ENCODE results near the gene CHST11.

Gene CHST11

DNA sequence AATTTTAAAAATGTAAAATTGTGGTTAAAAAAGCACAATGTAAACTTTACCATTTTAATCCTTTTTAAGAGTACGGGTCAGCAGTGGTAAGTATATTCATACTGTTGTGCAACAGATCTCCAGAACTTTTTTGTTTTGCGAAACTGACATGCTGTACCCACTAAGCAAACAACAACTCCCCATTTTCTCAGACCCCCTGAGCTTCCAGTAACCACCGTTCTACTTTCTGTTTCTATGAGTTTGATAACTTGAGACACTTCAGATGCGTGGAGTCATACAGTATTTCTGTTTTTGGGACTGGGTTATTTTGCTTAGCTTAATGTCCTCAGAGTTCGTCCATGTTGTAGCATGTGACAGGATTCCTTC is 38.0 kb downstream of the CHST11 start:
- no peak overlapping the region for H3K4me3 ChIP-seq (ENCODE audit: low read depth, low read length)
- in situ Hi-C loops (cut with HindIII; ENCODE audit: low sequenced_read_pairs) = no loop called here
- peak; percentile 41 for DNase-seq (ENCODE audit: low read depth, low spot score)
- no peak for TF ChIP-seq CTCF (IDR thresholded peaks at IDR 0.05; ENCODE audit: low read depth, low read length)

DNA sequence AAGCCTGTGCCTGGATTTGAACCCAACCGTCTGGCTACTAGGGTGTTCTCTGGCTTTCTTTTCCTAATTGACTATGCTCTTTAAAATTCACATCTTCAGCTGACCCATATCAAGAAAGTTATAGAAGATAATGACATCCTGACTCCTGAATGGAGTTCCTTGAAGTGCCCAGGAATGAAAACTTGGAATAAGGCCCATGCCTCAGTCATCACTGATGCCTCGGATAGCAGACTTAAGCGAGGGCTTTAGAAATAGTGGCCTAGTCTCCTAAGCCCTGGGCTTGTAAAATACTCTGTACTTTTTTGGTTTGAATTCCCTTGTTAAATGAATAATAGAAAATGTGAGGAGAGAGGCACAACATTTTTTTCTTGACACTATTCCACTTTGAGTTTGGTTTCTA is 39.0 kb downstream of the CHST11 start:
- no peak for DNase-seq (ENCODE audit: low read depth, low spot score)
- in situ Hi-C loops (cut with HindIII; ENCODE audit: low sequenced_read_pairs) = no loop called here
- no peak overlapping the region for H3K4me3 ChIP-seq (ENCODE audit: low read depth, low read length)
- no peak for TF ChIP-seq CTCF (IDR thresholded peaks at IDR 0.05; ENCODE audit: low read depth, low read length)

- no peak for DNase-seq (ENCODE audit: low read depth, low spot score)
- in situ Hi-C loops (cut with HindIII; ENCODE audit: low sequenced_read_pairs) = no loop called here
- no peak for TF ChIP-seq CTCF (IDR thresholded peaks at IDR 0.05; ENCODE audit: low read depth, low read length)
- no peak overlapping the region for H3K4me3 ChIP-seq (ENCODE audit: low read depth, low read length)
These were observed 39.6 kb downstream of the CHST11 start for GRCh38 chr12:104496336-104496735.

- TF ChIP-seq CTCF (IDR thresholded peaks at IDR 0.05; ENCODE audit: low read depth, low read length) = no peak
- DNase-seq (ENCODE audit: low read depth, low spot score) = peak; percentile 63
- no peak overlapping the region for H3K4me3 ChIP-seq (ENCODE audit: low read depth, low read length)
- in situ Hi-C loops (cut with HindIII; ENCODE audit: low sequenced_read_pairs) = no loop called here
These were observed 41.6 kb downstream of the CHST11 start for GRCh38 chr12:104498211-104498801.

DNA sequence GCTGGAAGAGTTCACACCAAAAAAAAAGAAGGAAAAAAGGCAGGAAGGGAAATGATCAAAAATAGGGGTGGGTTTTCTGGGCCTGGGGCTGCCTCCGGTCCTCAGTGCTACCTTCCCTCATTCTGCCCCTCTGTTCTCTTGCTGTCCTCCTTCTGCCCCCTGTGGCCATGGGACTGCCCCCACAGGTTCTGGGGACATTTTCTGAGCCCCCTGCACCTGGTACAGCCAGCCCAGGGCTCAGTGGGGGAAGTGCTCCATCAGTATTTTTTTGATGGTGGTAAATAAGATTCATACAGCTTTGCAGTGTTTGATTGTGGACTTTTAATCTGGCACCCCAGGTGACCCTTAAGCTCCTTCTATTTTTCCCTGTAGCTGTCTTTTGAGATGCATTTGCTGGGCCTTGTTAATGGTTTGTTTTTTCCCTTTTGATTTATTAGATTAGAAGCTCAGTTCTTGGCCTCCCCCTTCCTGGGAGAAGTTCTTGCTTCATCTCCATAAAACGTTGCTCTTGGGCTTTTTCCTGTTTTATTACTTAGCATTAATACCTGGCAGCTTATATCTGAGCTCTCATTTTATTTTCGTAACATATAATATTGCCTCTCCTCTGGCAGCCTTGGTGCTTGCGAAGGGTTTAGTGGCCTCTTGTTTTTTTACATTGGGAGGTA is 43.1 kb downstream of the CHST11 start:
- TF ChIP-seq CTCF (IDR thresholded peaks at IDR 0.05; ENCODE audit: low read depth, low read length) = no peak
- in situ Hi-C loops (cut with HindIII; ENCODE audit: low sequenced_read_pairs) = no loop called here
- H3K4me3 ChIP-seq (ENCODE audit: low read depth, low read length) = no peak overlapping the region
- no peak for DNase-seq (ENCODE audit: low read depth, low spot score)

DNA sequence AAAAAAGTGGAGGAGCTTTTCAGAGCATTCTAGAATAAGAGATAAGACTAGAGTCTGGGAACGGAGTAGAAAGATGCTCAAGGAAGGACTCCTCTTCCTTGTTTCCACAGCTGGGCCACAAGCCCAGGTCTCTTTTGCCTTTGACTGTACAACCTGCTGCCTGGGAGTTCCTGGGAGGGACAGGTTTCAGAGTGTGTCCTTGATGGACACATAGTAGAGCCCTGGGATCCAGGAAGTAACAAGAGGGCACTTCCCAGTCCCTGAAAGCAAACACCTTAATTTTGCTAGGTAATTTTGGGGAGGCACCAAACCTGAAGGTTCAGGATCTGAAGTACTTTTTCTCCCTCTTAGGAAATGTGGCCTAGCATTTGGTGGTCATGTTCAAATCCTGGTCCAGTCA is 44.4 kb downstream of the CHST11 start:
- in situ Hi-C loops (cut with HindIII; ENCODE audit: low sequenced_read_pairs) = no loop called here
- no peak overlapping the region for H3K4me3 ChIP-seq (ENCODE audit: low read depth, low read length)
- TF ChIP-seq CTCF (IDR thresholded peaks at IDR 0.05; ENCODE audit: low read depth, low read length) = no peak
- DNase-seq (ENCODE audit: low read depth, low spot score) = no peak

Data from astrocyte of the spinal cord (primary cell).